ENCODE data around the gene DEFB115. TPM values are rescaled to one million over a fixed set of nuclear protein-coding genes. Genes with fewer than 3 reads are reported as not detected.

Gene DEFB115
- total RNA-seq, 1 experiment from 2014 or later, result not detected

Other genes starting within 250 kb of the DEFB115 start
- gene DEFB116, start 50.9 kb downstream of the DEFB115 start, total RNA-seq (2021), result not detected in 2 replicates
- gene DEFB118, start 110.9 kb downstream of the DEFB115 start, total RNA-seq (2021), result not detected in 2 replicates
- not detected in 2 replicates for gene DEFB119, start 132.9 kb downstream of the DEFB115 start, total RNA-seq (2021)
- not detected in 2 replicates for gene DEFB121, start 148.6 kb downstream of the DEFB115 start, total RNA-seq (2021)
- gene DEFB123, start 183.0 kb downstream of the DEFB115 start, total RNA-seq (2021), result not detected in 2 replicates
- not detected in 2 replicates for gene DEFB124, start 217.5 kb downstream of the DEFB115 start, total RNA-seq (2021)
- gene REM1, start 217.6 kb downstream of the DEFB115 start, total RNA-seq (2021), result not detected in 2 replicates

Data from PC-9 (cell line).